ENCODE results near the gene PPRC1.

GRCh38 chr10:102114861-102115618, 17.8 kb upstream of the PPRC1 start:
- no peak for TF ChIP-seq CTCF (IDR thresholded peaks at IDR 0.05)
- TF ChIP-seq POLR2A (IDR thresholded peaks at IDR 0.05): no peak

Measured in testis (tissue), 2 donors.